GM18870 (cell line): ENCODE results near the gene GRIK3.

Source experiments
- ATAC-seq: cut with Tn5 transposase; IDR thresholded peaks from one replicate; pipeline ENCODE4 v1.9.1; 2021; ENCODE audit warnings: moderate library complexity; ENCODE audit not compliant: unreplicated experiment

GRIK3 gene

GRCh38 chr1:36794460-36794859 is 239.9 kb downstream of the GRIK3 start:
- ATAC-seq: no peak

- no peak for ATAC-seq
Observed at GRCh38 chr1:36793452-36793851, 240.9 kb downstream of the GRIK3 start.

- no peak for ATAC-seq
Observed at GRCh38 chr1:36792292-36792691, 242.0 kb downstream of the GRIK3 start.

- no peak for ATAC-seq
Observed at GRCh38 chr1:36790191-36790590, 244.1 kb downstream of the GRIK3 start.

GRCh38 chr1:36789535-36789934 is 244.8 kb downstream of the GRIK3 start:
- no peak for ATAC-seq

GRCh38 chr1:36787312-36787913 is 246.9 kb downstream of the GRIK3 start:
- ATAC-seq: no peak

- ATAC-seq: no peak
Observed at GRCh38 chr1:36786425-36786824, 247.9 kb downstream of the GRIK3 start.

GRCh38 chr1:36784147-36784859 is 250.0 kb downstream of the GRIK3 start:
- no peak for ATAC-seq

- ATAC-seq: no peak
Observed at GRCh38 chr1:36783475-36783874, 250.8 kb downstream of the GRIK3 start.

- ATAC-seq: no peak
Observed at GRCh38 chr1:36782785-36783184, 251.5 kb downstream of the GRIK3 start.

GRCh38 chr1:36782085-36782484 is 252.2 kb downstream of the GRIK3 start:
- no peak for ATAC-seq

GRCh38 chr1:36781098-36781497 is 253.2 kb downstream of the GRIK3 start:
- ATAC-seq: no peak

GRCh38 chr1:36778740-36779139 is 255.6 kb downstream of the GRIK3 start:
- no peak for ATAC-seq

- ATAC-seq: no peak
Observed at GRCh38 chr1:36776948-36777831, 257.1 kb downstream of the GRIK3 start.

GRCh38 chr1:36776256-36776655 is 258.1 kb downstream of the GRIK3 start:
- no peak for ATAC-seq

GRCh38 chr1:36775716-36776115 is 258.6 kb downstream of the GRIK3 start:
- no peak for ATAC-seq

- no peak for ATAC-seq
Observed at GRCh38 chr1:36773827-36774541, 260.3 kb downstream of the GRIK3 start.

- no peak for ATAC-seq
Observed at GRCh38 chr1:36772647-36773495, 261.4 kb downstream of the GRIK3 start.

GRCh38 chr1:36771660-36772284 is 262.5 kb downstream of the GRIK3 start:
- no peak for ATAC-seq

GRCh38 chr1:36771240-36771639 is 263.1 kb downstream of the GRIK3 start:
- ATAC-seq: no peak
